WERI-Rb-1 (cell line): ENCODE measurements around the gene ZBTB39.
"Not testable (repeated sequence)": the region's sequence is repeated elsewhere in the genome, so short reads cannot be mapped to it uniquely, and the experiment has no call there.

Experiments
- DNase-seq: peaks from one replicate; pipeline ENCODE4 v3.0.0-alpha.2; 2020
- H3K27ac ChIP-seq: fragments of 250-450 bp; sonication (Bioruptor Pico); 2 replicates; pipeline ENCODE4 v1.5.1; 2020; ENCODE audit warnings: mild to moderate bottlenecking, moderate library complexity
- H3K27me3 ChIP-seq: fragments of 250-450 bp; sonication (Bioruptor Pico); 2 replicates; pipeline ENCODE4 v1.5.1; 2021; ENCODE audit warnings: mild to moderate bottlenecking, low read depth, moderate library complexity; ENCODE audit not compliant: insufficient read depth, severe bottlenecking
- H3K36me3 ChIP-seq: fragments of 250-450 bp; sonication (Bioruptor Pico); 2 replicates; pipeline ENCODE4 v1.5.1; 2020; ENCODE audit warnings: mild to moderate bottlenecking, moderate library complexity
- H3K4me3 ChIP-seq: 2 replicates; pipeline ENCODE4 v1.5.1; 2011; ENCODE audit warnings: low read depth, mild to moderate bottlenecking, control low read depth, low read length
- H3K9me3 ChIP-seq: fragments of 250-450 bp; sonication (Bioruptor Pico); 2 replicates; pipeline ENCODE4 v1.5.1; 2021; ENCODE audit warnings: mild to moderate bottlenecking, moderate library complexity; ENCODE audit not compliant: severe bottlenecking
- TF ChIP-seq, protein P1 (sequence below): IDR thresholded peaks from 2 replicates; pipeline ENCODE4 v1.5.1; 2011; ENCODE audit warnings: low read depth, mild to moderate bottlenecking, control low read depth, inconsistent platforms, low read length

ZBTB39 gene, protein sequence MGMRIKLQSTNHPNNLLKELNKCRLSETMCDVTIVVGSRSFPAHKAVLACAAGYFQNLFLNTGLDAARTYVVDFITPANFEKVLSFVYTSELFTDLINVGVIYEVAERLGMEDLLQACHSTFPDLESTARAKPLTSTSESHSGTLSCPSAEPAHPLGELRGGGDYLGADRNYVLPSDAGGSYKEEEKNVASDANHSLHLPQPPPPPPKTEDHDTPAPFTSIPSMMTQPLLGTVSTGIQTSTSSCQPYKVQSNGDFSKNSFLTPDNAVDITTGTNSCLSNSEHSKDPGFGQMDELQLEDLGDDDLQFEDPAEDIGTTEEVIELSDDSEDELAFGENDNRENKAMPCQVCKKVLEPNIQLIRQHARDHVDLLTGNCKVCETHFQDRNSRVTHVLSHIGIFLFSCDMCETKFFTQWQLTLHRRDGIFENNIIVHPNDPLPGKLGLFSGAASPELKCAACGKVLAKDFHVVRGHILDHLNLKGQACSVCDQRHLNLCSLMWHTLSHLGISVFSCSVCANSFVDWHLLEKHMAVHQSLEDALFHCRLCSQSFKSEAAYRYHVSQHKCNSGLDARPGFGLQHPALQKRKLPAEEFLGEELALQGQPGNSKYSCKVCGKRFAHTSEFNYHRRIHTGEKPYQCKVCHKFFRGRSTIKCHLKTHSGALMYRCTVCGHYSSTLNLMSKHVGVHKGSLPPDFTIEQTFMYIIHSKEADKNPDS

DNA sequence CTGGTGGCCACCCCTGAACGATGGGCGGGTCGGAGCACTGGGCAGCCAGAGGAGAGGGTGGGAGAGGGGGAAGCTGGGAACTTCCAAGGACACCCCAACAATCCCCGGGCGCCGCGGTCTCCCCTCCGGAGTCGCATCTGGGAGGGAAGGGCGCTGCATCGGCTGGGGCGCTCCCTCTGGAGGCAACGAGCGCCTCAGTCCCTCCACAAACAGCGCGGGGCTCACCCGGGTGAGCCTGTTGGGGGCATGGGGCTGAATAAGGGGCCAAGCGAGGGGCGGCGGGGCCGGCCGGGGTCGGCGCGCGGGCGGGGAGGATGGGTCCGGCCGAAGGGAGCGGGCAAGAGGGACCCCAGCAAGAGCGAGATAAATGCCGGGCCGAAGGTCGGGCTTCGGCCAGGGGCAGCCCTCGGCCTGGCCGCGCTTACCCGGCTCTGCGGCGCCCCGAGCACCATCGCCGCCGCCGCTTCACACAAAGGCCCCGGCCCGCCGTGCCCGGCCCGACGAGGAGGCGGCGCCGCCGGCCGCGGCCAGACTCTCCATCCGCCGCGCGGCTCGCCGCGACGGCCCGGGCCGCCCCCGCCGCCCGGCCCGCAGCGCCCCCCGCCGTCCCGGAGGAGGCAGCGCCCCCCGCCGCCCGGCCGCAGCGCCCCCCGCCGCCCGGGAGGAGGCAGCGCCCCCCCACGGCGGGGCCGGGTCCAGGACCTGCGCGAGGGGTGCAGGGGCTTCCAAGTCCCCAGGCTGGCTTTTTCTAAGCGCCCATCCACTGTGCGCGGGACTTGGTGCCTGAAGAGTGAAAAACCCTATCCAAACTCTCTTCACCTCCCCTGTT, at the start of gene ZBTB39:
Gene ZBTB39, minus strand, starts transcription at position 567 of the 829 bp plus-strand sequence. CDS start 1,629 bp downstream, outside the sequence.
- Histone ChIP-seq H3K27me3 (no peaks in the 10 kb centered on the region), H3K9me3 (no peaks in the 10 kb centered on the region), H3K4me3 (peak within 1 kb of the TSS; percentile 75), H3K36me3 (peaks cover 37% of the 10 kb centered on the region), H3K27ac (peak within 1 kb of the TSS; percentile 81)
- TF ChIP-seq, protein P1, sequence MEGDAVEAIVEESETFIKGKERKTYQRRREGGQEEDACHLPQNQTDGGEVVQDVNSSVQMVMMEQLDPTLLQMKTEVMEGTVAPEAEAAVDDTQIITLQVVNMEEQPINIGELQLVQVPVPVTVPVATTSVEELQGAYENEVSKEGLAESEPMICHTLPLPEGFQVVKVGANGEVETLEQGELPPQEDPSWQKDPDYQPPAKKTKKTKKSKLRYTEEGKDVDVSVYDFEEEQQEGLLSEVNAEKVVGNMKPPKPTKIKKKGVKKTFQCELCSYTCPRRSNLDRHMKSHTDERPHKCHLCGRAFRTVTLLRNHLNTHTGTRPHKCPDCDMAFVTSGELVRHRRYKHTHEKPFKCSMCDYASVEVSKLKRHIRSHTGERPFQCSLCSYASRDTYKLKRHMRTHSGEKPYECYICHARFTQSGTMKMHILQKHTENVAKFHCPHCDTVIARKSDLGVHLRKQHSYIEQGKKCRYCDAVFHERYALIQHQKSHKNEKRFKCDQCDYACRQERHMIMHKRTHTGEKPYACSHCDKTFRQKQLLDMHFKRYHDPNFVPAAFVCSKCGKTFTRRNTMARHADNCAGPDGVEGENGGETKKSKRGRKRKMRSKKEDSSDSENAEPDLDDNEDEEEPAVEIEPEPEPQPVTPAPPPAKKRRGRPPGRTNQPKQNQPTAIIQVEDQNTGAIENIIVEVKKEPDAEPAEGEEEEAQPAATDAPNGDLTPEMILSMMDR: peak; percentile 69
- DNase-seq: peak; percentile 50

- Histone ChIP-seq H3K4me3 (no peak overlapping the region), H3K36me3 (peaks cover 42% of the 10 kb centered on the region), H3K9me3 (no peaks in the 10 kb centered on the region), H3K27ac (no peak overlapping the region), H3K27me3 (no peaks in the 10 kb centered on the region)
- DNase-seq: no peak
- TF ChIP-seq, protein P1: no peak
Measured at GRCh38 chr12:57055824-57056223, 49.5 kb upstream of the ZBTB39 start.

DNA sequence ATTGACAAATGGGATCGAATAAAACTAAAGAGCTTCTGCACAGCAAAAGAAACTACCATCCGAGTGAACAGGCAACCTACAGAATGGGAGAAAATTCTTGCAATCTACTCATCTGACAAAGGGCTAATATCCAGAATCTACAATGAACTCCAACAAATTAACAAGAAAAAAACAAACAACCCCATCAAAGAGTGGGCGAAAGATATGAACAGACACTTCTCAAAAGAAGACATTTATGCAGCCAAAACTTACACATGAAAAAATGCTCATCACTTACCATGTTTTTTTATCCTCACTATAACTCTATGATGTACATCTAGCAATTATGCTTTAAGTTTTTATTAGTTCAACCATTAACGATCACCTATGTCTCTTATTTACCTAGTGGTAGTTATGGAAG, 47.6 kb upstream of the ZBTB39 start:
- H3K36me3 ChIP-seq: peaks cover 24% of the 10 kb centered on the region

DNA sequence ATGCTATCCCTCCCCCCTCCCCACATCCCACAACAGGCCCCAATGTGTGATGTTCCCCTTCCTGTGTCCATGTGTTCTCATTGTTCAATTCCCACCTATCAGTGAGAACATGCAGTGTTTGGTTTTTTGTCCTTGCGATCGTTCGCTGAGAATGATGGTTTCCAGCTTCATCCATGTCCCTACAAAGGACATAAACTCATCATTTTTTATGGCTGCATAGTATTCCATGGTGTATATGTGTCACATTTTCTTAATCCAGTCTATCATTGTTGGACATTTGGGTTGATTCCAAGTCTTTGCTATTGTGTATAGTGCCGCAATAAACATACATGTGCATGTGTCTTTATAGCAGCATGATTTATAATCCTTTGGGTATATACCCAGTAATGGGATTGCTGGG, 46.8 kb upstream of the ZBTB39 start:
- H3K9me3 ChIP-seq, H3K27me3 ChIP-seq, H3K27ac ChIP-seq, DNase-seq, H3K4me3 ChIP-seq: not testable (repeated sequence)
- peaks cover 16% of the 10 kb centered on the region for H3K36me3 ChIP-seq

More for the DNA sequence above, 47.6 kb upstream of the ZBTB39 start:
- H3K9me3 ChIP-seq, DNase-seq, H3K4me3 ChIP-seq, H3K27me3 ChIP-seq, H3K27ac ChIP-seq: not testable (repeated sequence)

DNA sequence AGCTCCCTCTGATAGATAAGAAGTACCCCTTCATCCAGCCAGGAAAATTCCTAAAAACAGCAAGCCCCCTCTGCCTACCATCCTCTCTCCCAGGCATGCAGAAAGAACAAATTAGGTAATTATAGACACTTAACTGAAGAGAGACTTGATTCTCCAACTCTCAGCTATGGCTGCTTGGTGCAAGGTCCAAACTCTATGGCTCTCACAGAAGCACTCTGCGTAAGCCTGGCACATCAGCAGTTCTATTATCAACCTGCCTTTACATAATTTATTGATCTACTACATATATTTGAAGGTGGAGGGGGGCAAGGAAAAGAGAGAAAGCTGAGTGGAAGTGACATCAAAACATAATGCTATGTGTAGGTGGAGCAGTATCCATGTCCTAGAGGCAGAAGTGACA, 44.7 kb upstream of the ZBTB39 start:
- no peak overlapping the region for H3K4me3 ChIP-seq
- H3K36me3 ChIP-seq: 0 out of 2 replicates have a peak, but pooled peaks cover 4% of the 10 kb centered on the region
- H3K27ac ChIP-seq: no peak overlapping the region
- no peaks in the 10 kb centered on the region for H3K27me3 ChIP-seq
- H3K9me3 ChIP-seq: no peaks in the 10 kb centered on the region
- DNase-seq: no peak
- TF ChIP-seq, protein P1: no peak

DNA sequence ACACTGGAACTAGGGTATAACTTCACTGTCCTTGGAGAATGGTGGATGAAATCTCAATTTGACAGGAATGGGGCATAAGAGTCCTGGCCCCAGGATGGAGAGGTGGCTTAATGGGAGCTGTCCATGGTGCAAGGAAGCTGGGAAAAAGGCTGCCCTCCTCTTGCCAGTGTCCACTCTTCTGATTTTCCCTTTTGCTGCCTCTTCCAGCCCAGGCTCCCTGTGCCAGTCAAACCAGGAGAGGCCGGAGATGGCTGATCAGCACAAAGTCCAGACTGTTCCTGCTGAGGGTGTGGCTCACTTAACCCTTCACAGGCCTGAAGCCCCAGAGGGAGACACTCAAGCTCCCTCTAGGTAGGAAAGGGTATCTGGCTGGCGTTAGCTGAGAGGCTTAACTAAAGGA, 43.5 kb upstream of the ZBTB39 start, which contains the start of gene MYO1A:
Gene MYO1A, minus strand, starts transcription at position 240 of the 400 bp plus-strand sequence. CDS start 1,806 bp downstream, outside the sequence.
- Histone ChIP-seq H3K36me3 (no peaks in the 10 kb centered on the region), H3K9me3 (no peaks in the 10 kb centered on the region), H3K27me3 (no peaks in the 10 kb centered on the region), H3K27ac (no peak within 1 kb of the TSS), H3K4me3 (no peak within 1 kb of the TSS)
- DNase-seq: no peak
- TF ChIP-seq, protein P1: no peak
